Activated CD4-positive, alpha-beta T cell treated with anti-CD3 and anti-CD28 coated beads for 36 hours (primary cell): Measurements from ENCODE around the gene TSLP. TPM values are rescaled to one million over a fixed set of nuclear protein-coding genes. Genes with fewer than 3 reads are reported as not detected.

Experiments
- ATAC-seq: fragments of 200-7000 bp; cut with Tn5 transposase; one replicate; pipeline ENCODE4 v1.10.0; 2021; ENCODE audit warnings: mild to moderate bottlenecking, moderate library complexity
- CTCF ChIA-PET: fragments of 350-600 bp; sonication (Branson Sonifier 250); formaldehyde crosslinking; loops from one replicate; lab custom pipeline; 2021; ENCODE audit warnings: antibody characterized with exemption; lab: Charles Lee
- POLR2A ChIA-PET: fragments of 350-600 bp; sonication (Branson Sonifier 250); formaldehyde crosslinking; loops from one replicate; lab custom pipeline; 2021; ENCODE audit warnings: antibody characterized with exemption, inconsistent platforms; lab: Charles Lee
- DNase-seq: peaks from one replicate; pipeline ENCODE4 v3.0.0-alpha.2; 2020
- H3K27ac Mint-ChIP-seq: one replicate; pipeline ENCODE4 v1.8.0; 2021; ENCODE audit warnings: mixed read lengths
- H3K27me3 Mint-ChIP-seq: one replicate; pipeline ENCODE4 v1.8.0; 2021; ENCODE audit warnings: mixed read lengths
- H3K36me3 Mint-ChIP-seq: one replicate; pipeline ENCODE4 v1.8.0; 2021; ENCODE audit warnings: low read depth, mixed read lengths
- H3K4me1 Mint-ChIP-seq: one replicate; pipeline ENCODE4 v1.8.0; 2021; ENCODE audit warnings: mixed read lengths
- H3K4me3 Mint-ChIP-seq: one replicate; pipeline ENCODE4 v1.8.0; 2021; ENCODE audit warnings: mild to moderate bottlenecking, moderate library complexity, mixed read lengths
- H3K9me3 Mint-ChIP-seq: one replicate; pipeline ENCODE4 v1.8.0; 2021; ENCODE audit warnings: low read depth, mixed read lengths
- intact Hi-C, 2 experiments: fragments of 100-400 bp; cut with DNase I in 1 of 2; cut with micrococcal nuclease in 1 of 2; formaldehyde crosslinking; loops; one replicate each; pipeline versions ENCODE4 v1.14.2 to v1.15.1; 2022 to 2024; cut with DNase I, micrococcal nuclease
- total RNA-seq, 2 experiments: library from RNA; stranded (reverse); gene quantifications; one replicate each; pipeline ENCODE4 v1.2.3, GENCODE V29; 2021

The TSLP gene
- total RNA-seq: under 1 TPM; 0.54 to 0.85 TPM

DNA sequence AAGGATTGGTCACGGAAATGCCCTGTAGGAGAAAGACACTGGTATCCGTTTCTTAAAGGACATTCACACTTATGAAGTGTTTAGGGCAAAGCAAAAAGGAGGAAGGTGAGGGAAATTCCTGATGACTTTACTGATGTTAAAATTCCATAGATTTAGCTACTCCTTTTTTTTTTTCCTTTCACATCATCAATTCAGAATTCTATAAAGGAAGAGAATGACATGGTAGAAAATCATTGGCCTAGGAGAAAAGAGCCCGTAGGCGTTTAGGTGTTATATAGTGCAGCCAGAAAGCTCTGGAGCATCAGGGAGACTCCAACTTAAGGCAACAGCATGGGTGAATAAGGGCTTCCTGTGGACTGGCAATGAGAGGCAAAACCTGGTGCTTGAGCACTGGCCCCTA is at the start of gene TSLP:
TSLP (plus strand) TSS at position 301 of the 400 bp plus-strand sequence. CDS start 178 bp downstream, outside the sequence.
- intact Hi-C loops: loop anchor here (5.0 kb wide), 2 partner anchors 309 to 314 kb away; no protein-coding TSS in a partner anchor
- no peak for ATAC-seq
- Mint-ChIP-seq H3K27me3 (peaks cover 71% of the 10 kb centered on the region), H3K27ac (no peak within 1 kb of the TSS), H3K4me1 (peaks cover 24% of the 10 kb centered on the region), H3K36me3 (no peaks in the 10 kb centered on the region), H3K9me3 (no peaks in the 10 kb centered on the region), H3K4me3 (peak within 1 kb of the TSS; percentile 81)
- ChIA-PET POLR2A (no interaction called here), CTCF (no interaction called here)
- DNase-seq: no peak

DNA sequence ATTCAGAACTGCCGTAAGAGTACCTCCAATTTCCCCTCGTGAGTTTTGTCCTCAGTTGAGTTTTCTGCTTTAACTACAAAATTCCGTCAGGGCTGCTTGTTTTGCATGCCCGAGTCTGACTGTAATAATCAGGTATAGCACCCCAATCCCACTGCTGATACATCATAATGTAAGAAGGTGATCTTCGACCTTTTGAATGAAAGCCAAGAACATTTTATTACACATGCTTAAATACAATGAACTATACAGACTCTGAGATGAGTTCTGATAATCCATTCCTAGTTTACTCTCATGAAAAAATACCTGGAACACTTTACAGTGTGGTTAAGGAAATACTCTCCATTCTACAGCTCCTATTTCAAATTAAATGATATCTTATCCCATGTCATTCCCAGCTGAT is 49.2 kb upstream of the TSLP start:
- ChIA-PET POLR2A (no interaction called here), CTCF (interaction anchor here (1.1 kb wide), 1 partner anchor 70 kb away, joined by 3 read pairs; the partner anchor contains the start of gene WDR36)

DNA sequence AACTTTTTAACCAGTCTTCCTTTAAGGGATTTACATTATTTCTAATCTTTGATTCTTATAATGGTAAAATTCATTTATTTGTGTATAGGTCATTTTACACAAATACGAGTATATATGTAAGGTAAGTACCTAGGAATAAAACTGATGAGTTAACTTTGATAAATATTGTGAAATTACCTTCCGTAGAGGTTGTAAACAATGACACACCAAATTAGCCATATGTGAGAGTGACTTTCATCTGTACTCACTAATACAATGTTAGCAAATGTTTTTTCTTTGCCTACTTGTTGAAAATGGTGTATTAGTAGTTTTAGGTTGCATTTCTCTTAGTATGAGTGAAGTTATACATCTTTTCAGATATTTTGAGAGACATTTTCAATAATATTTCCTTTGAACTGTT is 42.6 kb upstream of the TSLP start:
- H3K27me3 Mint-ChIP-seq: peaks cover 9% of the 10 kb centered on the region
- POLR2A ChIA-PET: no interaction called here
- no peaks in the 10 kb centered on the region for H3K9me3 Mint-ChIP-seq
- intact Hi-C loops: no loop called here
- no peaks in the 10 kb centered on the region for H3K4me1 Mint-ChIP-seq
- CTCF ChIA-PET: no interaction called here
- DNase-seq (no peak), ATAC-seq (no peak)
- no peak overlapping the region for H3K4me3 Mint-ChIP-seq
- H3K36me3 Mint-ChIP-seq: no peaks in the 10 kb centered on the region
- H3K27ac Mint-ChIP-seq: no peak overlapping the region

More for the DNA sequence above, 49.2 kb upstream of the TSLP start:
- no peak for ATAC-seq
- Mint-ChIP-seq H3K27ac (no peak overlapping the region), H3K36me3 (no peaks in the 10 kb centered on the region), H3K27me3 (peaks cover 8% of the 10 kb centered on the region), H3K4me1 (no peaks in the 10 kb centered on the region), H3K4me3 (no peak overlapping the region), H3K9me3 (no peaks in the 10 kb centered on the region)
- intact Hi-C loops: no loop called here
- DNase-seq: no peak

DNA sequence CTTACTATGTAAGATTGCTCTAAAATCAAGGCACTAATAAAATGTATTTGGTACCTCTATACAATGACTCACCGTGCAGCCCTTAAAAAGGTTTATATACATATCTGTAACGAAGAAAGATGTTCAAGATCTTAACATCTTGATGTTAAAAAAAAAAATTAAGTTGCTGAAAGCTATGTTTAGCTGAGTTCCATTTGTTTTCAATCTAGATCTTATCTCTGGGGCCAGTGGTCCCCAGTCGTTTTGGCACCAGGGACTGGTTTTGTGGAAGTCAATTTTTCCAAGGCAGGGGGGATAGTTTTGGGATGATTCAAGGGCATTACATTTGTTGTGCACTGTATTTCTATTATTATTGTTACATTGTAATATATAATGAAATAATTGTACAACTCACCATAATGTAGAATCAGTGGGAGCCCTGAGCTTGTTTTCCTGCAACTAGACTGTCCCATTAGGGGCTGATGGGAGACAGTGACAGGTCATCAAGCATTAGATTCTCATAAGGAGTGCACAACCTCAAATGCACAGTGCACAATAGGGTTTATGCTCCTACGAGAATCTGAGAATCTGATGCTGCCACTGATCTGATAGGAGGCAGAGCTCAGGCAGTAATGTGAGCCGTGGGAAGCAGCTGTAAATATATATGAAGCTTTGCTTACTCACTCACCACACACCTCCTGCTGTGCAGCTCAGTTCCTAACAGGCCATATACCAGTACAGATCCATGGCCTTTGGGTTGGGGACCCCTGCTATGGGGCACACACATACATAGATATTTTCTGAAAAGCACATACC is 27.6 kb upstream of the TSLP start:
- H3K4me3 Mint-ChIP-seq: no peak overlapping the region
- ATAC-seq (no peak), DNase-seq (no peak)
- no peaks in the 10 kb centered on the region for H3K36me3 Mint-ChIP-seq
- POLR2A ChIA-PET: no interaction called here
- H3K27ac Mint-ChIP-seq: no peak overlapping the region
- no peaks in the 10 kb centered on the region for H3K9me3 Mint-ChIP-seq
- intact Hi-C loops: no loop called here
- H3K27me3 Mint-ChIP-seq: peaks cover 5% of the 10 kb centered on the region
- CTCF ChIA-PET: no interaction called here
- no peaks in the 10 kb centered on the region for H3K4me1 Mint-ChIP-seq

DNA sequence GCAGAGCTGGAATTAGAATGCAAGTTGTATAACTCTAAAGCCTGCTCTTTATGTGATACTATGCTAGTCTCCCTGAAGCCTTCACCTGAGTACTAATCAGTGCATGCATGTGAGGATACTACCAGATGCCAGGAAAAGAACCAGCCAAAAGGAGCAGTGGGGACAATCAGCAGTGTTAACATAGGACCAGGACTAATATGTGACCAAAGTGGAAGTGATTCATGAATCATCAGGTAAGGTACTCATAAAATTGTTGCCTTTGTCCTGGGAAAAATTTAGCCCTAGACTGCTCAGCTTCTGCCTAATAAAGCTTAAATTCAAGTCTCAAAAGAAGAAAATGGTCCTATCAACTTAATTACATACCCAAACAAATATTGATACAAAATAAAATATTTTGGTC is 13.4 kb upstream of the TSLP start:
- Mint-ChIP-seq H3K27me3 (peaks cover 49% of the 10 kb centered on the region), H3K36me3 (peaks cover 1% of the 10 kb centered on the region), H3K9me3 (peaks cover 2% of the 10 kb centered on the region), H3K4me1 (no peaks in the 10 kb centered on the region), H3K4me3 (no peak overlapping the region), H3K27ac (no peak overlapping the region)
- ChIA-PET CTCF (no interaction called here), POLR2A (no interaction called here)
- DNase-seq (no peak), ATAC-seq (no peak)
- intact Hi-C loops: no loop called here

DNA sequence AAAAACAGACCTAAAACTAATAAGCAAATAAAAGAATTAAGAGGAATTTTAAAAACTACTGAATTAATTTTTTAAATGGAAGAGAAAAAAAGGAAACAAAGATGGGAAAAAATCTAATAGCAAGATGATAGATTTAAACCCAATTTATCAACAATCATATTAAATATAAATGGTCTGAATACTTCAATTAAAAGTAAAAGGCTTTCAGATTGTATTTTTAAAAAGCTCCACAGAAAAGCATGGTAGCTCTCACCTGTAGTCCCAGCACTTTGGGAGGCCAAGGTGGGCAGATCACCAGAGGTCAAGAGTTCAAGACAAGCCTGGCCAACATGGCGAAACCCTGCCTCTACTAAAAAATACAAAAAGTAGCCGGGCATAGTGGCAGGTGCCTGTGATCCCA is 11.3 kb upstream of the TSLP start:
- Mint-ChIP-seq H3K27ac (no peak overlapping the region), H3K4me1 (no peaks in the 10 kb centered on the region), H3K36me3 (peaks cover 1% of the 10 kb centered on the region), H3K9me3 (peaks cover 2% of the 10 kb centered on the region), H3K4me3 (no peak overlapping the region), H3K27me3 (peaks cover 41% of the 10 kb centered on the region)
- DNase-seq: no peak
- no peak for ATAC-seq
- POLR2A ChIA-PET: no interaction called here
- intact Hi-C loops: no loop called here
- CTCF ChIA-PET: interaction anchor here (0.5 kb wide), 1 partner anchor 522 kb away, joined by 3 read pairs; no protein-coding TSS in a partner anchor

DNA sequence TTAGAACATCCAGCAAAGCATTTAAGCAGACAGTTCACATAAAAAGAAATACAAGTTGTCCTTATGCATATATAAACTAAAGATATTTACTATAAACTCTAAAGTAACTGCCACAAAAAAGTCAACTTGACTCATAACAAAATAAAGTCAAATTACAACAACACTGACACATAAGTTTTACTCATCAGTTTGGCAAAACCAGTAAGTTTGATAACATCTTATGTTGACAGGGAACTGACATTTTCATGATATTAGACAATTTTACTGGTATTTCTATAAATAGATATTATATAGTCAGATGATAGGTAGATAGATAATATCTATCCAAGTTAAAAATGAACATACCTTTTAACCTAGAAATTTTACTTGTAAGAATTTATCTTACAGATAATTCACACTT is 9.9 kb upstream of the TSLP start:
- no peak for DNase-seq
- peaks cover 40% of the 10 kb centered on the region for H3K27me3 Mint-ChIP-seq
- peaks cover 2% of the 10 kb centered on the region for H3K9me3 Mint-ChIP-seq
- H3K36me3 Mint-ChIP-seq: peaks cover 1% of the 10 kb centered on the region
- H3K4me1 Mint-ChIP-seq: no peaks in the 10 kb centered on the region
- intact Hi-C loops: no loop called here
- H3K27ac Mint-ChIP-seq: no peak overlapping the region
- ChIA-PET POLR2A (no interaction called here), CTCF (no interaction called here)
- H3K4me3 Mint-ChIP-seq: no peak overlapping the region
- ATAC-seq: no peak

DNA sequence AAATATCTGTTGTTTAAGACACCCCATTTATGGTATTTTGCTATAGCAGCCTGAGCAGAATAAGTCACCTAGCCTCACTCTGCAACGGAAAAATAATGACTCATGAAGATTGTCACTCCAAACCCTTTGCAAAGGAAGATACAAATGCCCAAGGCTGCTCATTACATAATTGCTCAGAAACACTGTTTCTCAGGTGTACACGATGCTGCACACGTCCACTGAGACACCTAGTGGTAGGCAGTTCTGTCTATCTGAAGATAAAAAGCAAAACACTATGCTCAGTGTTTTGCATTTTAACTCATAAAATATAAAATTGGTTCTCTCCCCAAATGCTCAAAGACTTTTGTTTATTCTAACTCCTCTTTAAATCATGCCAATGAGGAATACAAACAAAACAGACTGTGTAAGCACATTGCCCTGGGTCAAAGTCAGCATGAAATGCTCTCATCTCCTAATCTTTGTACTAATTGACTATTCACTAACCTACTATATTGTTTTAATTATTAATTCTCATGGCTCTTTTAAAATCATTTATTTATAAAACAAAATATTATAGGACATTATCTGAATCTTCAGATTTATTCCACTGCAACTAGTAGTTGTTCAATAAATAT is 7.7 kb upstream of the TSLP start:
- H3K27ac Mint-ChIP-seq: no peak overlapping the region
- intact Hi-C loops: no loop called here
- ChIA-PET POLR2A (no interaction called here), CTCF (interaction anchor here (0.7 kb wide), 1 partner anchor 291 kb away, joined by 3 read pairs; no protein-coding TSS in a partner anchor)
- ATAC-seq (peak; percentile 58), DNase-seq (no peak)
- H3K4me3 Mint-ChIP-seq: no peak overlapping the region
- H3K36me3 Mint-ChIP-seq: no peaks in the 10 kb centered on the region
- peaks cover 36% of the 10 kb centered on the region for H3K27me3 Mint-ChIP-seq
- peaks cover 2% of the 10 kb centered on the region for H3K9me3 Mint-ChIP-seq
- H3K4me1 Mint-ChIP-seq: no peaks in the 10 kb centered on the region

DNA sequence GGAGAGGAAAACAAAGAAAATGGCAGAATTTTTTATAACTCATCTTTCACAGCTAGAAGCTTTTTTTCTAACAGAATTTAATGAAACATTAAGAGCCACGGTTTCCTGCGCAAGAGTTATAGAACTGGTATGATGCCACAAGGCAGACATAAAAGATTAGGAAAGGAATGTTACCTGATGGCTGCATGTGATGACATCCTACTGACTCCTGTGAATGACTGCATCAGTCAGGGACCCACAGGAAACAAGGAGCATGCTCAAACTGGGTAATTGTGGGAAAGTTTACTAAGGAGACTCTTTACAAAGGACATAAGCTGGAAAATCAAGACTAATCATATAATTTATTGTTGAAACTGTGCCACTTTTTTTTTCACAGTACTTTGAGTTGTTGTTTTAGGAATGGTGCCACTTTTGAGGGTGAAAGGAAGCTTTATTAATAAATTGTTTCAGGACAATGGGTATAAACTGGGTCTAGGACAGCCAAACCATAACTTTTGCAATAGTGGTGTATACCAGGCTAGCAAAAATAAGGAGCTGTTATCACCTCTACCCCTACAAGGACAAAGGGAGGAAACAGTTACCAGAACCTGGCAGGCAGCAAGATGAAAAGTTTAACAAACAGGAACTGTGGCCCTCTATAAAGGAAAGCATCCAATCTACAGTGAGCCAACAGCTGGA is 5.1 kb upstream of the TSLP start:
- Mint-ChIP-seq H3K27me3 (peaks cover 57% of the 10 kb centered on the region), H3K27ac (no peak overlapping the region), H3K36me3 (no peaks in the 10 kb centered on the region), H3K4me1 (peaks cover 10% of the 10 kb centered on the region), H3K9me3 (no peaks in the 10 kb centered on the region), H3K4me3 (no peak overlapping the region)
- POLR2A ChIA-PET: no interaction called here
- intact Hi-C loops: no loop called here
- no peak for ATAC-seq
- CTCF ChIA-PET: no interaction called here
- no peak for DNase-seq

DNA sequence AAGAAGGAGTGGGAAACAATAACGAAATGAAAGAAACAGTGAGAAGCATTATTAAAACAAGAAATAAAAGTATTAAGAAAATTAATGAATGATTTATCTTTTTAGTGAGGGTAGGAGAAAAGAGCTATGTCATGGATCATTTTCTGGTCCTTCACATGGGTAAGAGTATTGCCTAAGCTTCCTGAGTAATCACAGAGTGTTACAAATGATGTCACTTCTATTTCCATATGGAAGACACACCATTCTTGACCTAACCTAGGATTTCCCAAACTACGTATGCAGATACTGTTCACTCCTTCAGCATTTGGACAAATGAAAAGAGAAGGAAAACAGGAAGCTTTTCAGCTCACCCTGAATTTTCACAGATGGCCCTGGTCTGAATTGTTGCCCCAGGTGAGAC is 3.3 kb upstream of the TSLP start:
- H3K4me3 Mint-ChIP-seq: no peak overlapping the region
- CTCF ChIA-PET: interaction anchor here (0.8 to 1.0 kb wide), 2 partner anchors 12 to 18 kb away, joined by 3 to 4 read pairs; no protein-coding TSS in a partner anchor
- peaks cover 10% of the 10 kb centered on the region for H3K4me1 Mint-ChIP-seq
- POLR2A ChIA-PET: no interaction called here
- ATAC-seq (no peak), DNase-seq (no peak)
- intact Hi-C loops: no loop called here
- H3K27ac Mint-ChIP-seq: no peak overlapping the region
- no peaks in the 10 kb centered on the region for H3K36me3 Mint-ChIP-seq
- no peaks in the 10 kb centered on the region for H3K9me3 Mint-ChIP-seq
- H3K27me3 Mint-ChIP-seq: peaks cover 74% of the 10 kb centered on the region

DNA sequence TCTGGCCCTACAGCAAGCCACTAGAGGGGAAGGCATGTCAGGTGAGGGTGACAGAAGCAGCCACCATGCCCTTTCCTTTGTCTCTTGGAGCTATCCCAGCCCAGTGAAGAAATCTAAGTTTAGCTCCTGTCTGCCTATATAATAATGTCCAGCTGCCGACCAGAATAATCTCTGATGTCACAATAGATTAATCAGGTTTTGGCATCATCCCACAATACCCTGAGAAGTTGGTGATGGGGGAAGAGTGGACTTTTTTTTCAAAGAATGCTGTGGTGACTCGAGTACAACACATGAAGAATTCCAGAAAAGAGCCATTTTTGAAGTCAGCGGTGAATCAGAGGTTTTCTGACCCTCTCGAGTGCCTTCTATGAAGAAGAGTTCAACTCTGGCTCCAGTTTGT is 1.7 kb upstream of the TSLP start:
- Mint-ChIP-seq H3K4me3 (no peak overlapping the region), H3K9me3 (no peaks in the 10 kb centered on the region), H3K27ac (no peak overlapping the region), H3K36me3 (no peaks in the 10 kb centered on the region), H3K27me3 (peaks cover 78% of the 10 kb centered on the region), H3K4me1 (peaks cover 17% of the 10 kb centered on the region)
- ATAC-seq (no peak), DNase-seq (no peak)
- CTCF ChIA-PET: no interaction called here
- POLR2A ChIA-PET: no interaction called here
- intact Hi-C loops: loop anchor here (5.0 kb wide), 2 partner anchors 308 to 313 kb away; no protein-coding TSS in a partner anchor
